Measurements from ENCODE around the gene DOCK9. TPM values are rescaled to one million over a fixed set of nuclear protein-coding genes. Genes with fewer than 3 reads are reported as not detected.

Gene DOCK9
- total RNA-seq, 1 donor from 2014 or later, result 56.3 TPM

DNA sequence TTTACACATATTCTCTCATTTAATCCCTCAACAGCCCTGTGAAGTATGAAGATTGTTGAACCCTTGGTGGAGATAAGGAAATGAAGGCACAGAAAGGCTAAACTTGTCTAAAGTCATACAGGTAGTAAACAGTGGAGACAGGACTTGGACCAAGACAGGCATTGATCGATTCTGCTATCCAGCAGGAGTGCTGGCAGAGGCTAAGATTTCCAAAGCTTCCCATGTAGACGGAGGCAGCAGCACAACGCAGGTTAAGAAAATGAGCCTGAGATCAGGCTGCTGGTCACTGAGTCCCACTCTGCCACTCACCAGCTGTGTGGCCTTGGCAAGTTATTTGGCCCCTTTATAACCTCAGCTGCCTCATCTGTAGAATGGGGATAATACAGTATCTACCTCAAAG, 140.0 kb downstream of the DOCK9 start:
- no peak overlapping the region for H2AFZ ChIP-seq (ENCODE audit: low read depth, low read length)
- H3K27ac ChIP-seq (ENCODE audit: low read depth, low read length), result no peak overlapping the region
- no peaks in the 10 kb centered on the region for H3K27me3 Mint-ChIP-seq (ENCODE audit: low read depth, unreplicated experiment)

DNA sequence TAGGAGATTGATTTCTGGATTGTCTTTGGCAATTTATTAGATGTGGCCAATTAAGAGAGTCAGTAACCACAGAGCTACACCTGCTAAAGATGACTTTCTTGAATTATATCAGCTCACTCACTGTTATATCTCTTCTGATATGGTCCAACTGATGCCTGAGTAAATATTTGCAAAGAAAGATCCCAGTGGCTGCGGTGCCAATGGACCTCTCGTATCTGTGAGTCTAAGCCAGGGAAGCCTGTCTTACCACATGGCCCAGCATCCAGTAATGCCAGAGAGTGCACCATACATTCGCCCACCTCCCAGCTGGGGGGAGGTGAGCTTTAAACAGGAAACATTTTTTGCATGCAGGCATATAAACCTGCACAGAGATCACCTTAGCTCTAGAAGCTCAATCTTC, 142.7 kb downstream of the DOCK9 start:
- Histone ChIP-seq H3K4me2 (ENCODE audit: low read length) (no peak overlapping the region), H2AFZ (ENCODE audit: low read depth, low read length) (no peak overlapping the region), H3K4me3 (ENCODE audit: insufficient read depth, low read depth, low read length) (no peak overlapping the region), H3K9me3 (ENCODE audit: insufficient read depth, low read depth, low read length) (no peaks in the 10 kb centered on the region), H3K27ac (ENCODE audit: low read depth, low read length) (no peak overlapping the region), H4K20me1 (ENCODE audit: insufficient read depth, low read length) (no peaks in the 10 kb centered on the region), H3K36me3 (ENCODE audit: insufficient read depth, low read length) (no peaks in the 10 kb centered on the region), H3K9ac (ENCODE audit: low read length) (no peak overlapping the region), H3K4me1 (ENCODE audit: insufficient read depth, low read length) (peaks cover 15% of the 10 kb centered on the region), H3K27me3 (ENCODE audit: insufficient read depth, low read length) (no peaks in the 10 kb centered on the region), H3K79me2 (ENCODE audit: insufficient read depth, low read length) (no peaks in the 10 kb centered on the region)
- FAIRE-seq (no peak), DNase-seq (ENCODE audit: low read depth) (no peak)
- Mint-ChIP-seq H3K27ac (ENCODE audit: unreplicated experiment) (no peak overlapping the region), H3K27me3 (ENCODE audit: low read depth, unreplicated experiment) (no peaks in the 10 kb centered on the region), H3K4me3 (ENCODE audit: unreplicated experiment) (no peak overlapping the region), H3K36me3 (ENCODE audit: low read depth, unreplicated experiment) (no peaks in the 10 kb centered on the region), H3K4me1 (ENCODE audit: low read depth, unreplicated experiment) (no peaks in the 10 kb centered on the region), H3K9me3 (ENCODE audit: unreplicated experiment) (no peaks in the 10 kb centered on the region)
- TF ChIP-seq EZH2 (IDR thresholded peaks at IDR 0.05; ENCODE audit: insufficient read depth, low read length) (no peak), CTCF (IDR thresholded peaks at IDR 0.05; ENCODE audit: insufficient read depth, low read depth, low read length) (no peak)

More for the DNA sequence above, 140.0 kb downstream of the DOCK9 start:
- TF ChIP-seq CTCF (IDR thresholded peaks at IDR 0.05; ENCODE audit: insufficient read depth, low read depth, low read length), result no peak
- TF ChIP-seq EZH2 (IDR thresholded peaks at IDR 0.05; ENCODE audit: insufficient read depth, low read length), result no peak
- Histone ChIP-seq H3K4me2 (ENCODE audit: low read length) (no peak overlapping the region), H3K9ac (ENCODE audit: low read length) (no peak overlapping the region), H3K4me3 (ENCODE audit: insufficient read depth, low read depth, low read length) (no peak overlapping the region), H3K79me2 (ENCODE audit: insufficient read depth, low read length) (no peaks in the 10 kb centered on the region), H4K20me1 (ENCODE audit: insufficient read depth, low read length) (no peaks in the 10 kb centered on the region), H3K9me3 (ENCODE audit: insufficient read depth, low read depth, low read length) (no peaks in the 10 kb centered on the region), H3K27me3 (ENCODE audit: insufficient read depth, low read length) (no peaks in the 10 kb centered on the region), H3K36me3 (ENCODE audit: insufficient read depth, low read length) (no peaks in the 10 kb centered on the region), H3K4me1 (ENCODE audit: insufficient read depth, low read length) (peaks cover 19% of the 10 kb centered on the region)
- no peak for FAIRE-seq
- Mint-ChIP-seq H3K27ac (ENCODE audit: unreplicated experiment) (no peak overlapping the region), H3K36me3 (ENCODE audit: low read depth, unreplicated experiment) (no peaks in the 10 kb centered on the region), H3K9me3 (ENCODE audit: unreplicated experiment) (no peaks in the 10 kb centered on the region), H3K4me1 (ENCODE audit: low read depth, unreplicated experiment) (peaks cover 8% of the 10 kb centered on the region), H3K4me3 (ENCODE audit: unreplicated experiment) (no peak overlapping the region)
- DNase-seq (ENCODE audit: low read depth), result no peak

- H3K4me3 Mint-ChIP-seq (ENCODE audit: unreplicated experiment), result no peak overlapping the region
- Histone ChIP-seq H3K9ac (ENCODE audit: low read length) (no peak overlapping the region), H3K79me2 (ENCODE audit: insufficient read depth, low read length) (no peaks in the 10 kb centered on the region), H3K27ac (ENCODE audit: low read depth, low read length) (no peak overlapping the region), H3K27me3 (ENCODE audit: insufficient read depth, low read length) (no peaks in the 10 kb centered on the region), H3K9me3 (ENCODE audit: insufficient read depth, low read depth, low read length) (no peaks in the 10 kb centered on the region), H2AFZ (ENCODE audit: low read depth, low read length) (no peak overlapping the region), H3K36me3 (ENCODE audit: insufficient read depth, low read length) (peaks cover under 1% of the 10 kb centered on the region), H4K20me1 (ENCODE audit: insufficient read depth, low read length) (no peaks in the 10 kb centered on the region), H3K4me2 (ENCODE audit: low read length) (no peak overlapping the region), H3K4me1 (ENCODE audit: insufficient read depth, low read length) (peaks cover 9% of the 10 kb centered on the region), H3K4me3 (ENCODE audit: insufficient read depth, low read depth, low read length) (no peak overlapping the region)
- TF ChIP-seq EZH2 (IDR thresholded peaks at IDR 0.05; ENCODE audit: insufficient read depth, low read length) (no peak), CTCF (IDR thresholded peaks at IDR 0.05; ENCODE audit: insufficient read depth, low read depth, low read length) (no peak)
- no peak overlapping the region for H3K27ac Mint-ChIP-seq (ENCODE audit: unreplicated experiment)
- H3K27me3 Mint-ChIP-seq (ENCODE audit: low read depth, unreplicated experiment), result no peaks in the 10 kb centered on the region
- H3K4me1 Mint-ChIP-seq (ENCODE audit: low read depth, unreplicated experiment), result no peaks in the 10 kb centered on the region
- DNase-seq (ENCODE audit: low read depth) (no peak), FAIRE-seq (no peak)
- H3K36me3 Mint-ChIP-seq (ENCODE audit: low read depth, unreplicated experiment), result peaks cover under 1% of the 10 kb centered on the region
- H3K9me3 Mint-ChIP-seq (ENCODE audit: unreplicated experiment), result no peaks in the 10 kb centered on the region
These were observed 143.5 kb downstream of the DOCK9 start for GRCh38 chr13:98834254-98834960.
